IMR-90 (cell line): ENCODE measurements around the gene PIAS1. TPM values are rescaled to one million over a fixed set of nuclear protein-coding genes. Genes with fewer than 3 reads are reported as not detected.

Source experiments
- ATAC-seq: fragments of 200-7000 bp; cut with Tn5 transposase; 2 replicates; pipeline ENCODE4 v1.9.1; 2020; ENCODE audit warnings: low read depth, mild to moderate bottlenecking, moderate library complexity
- BruUV-seq: library from RNA; stranded (reverse); fragments of 400-500 nt; replicated peaks from 2 replicates; lab custom pipeline; 2021; lab: Mats Ljungman, UMichigan
- CTCF ChIA-PET: fragments of 300-600 bp; formaldehyde crosslinking; extraction: SDS; loops from one replicate; lab custom pipeline; 2021; ENCODE audit warnings: antibody characterized with exemption; lab: Yijun Ruan, JAX
- POLR2A ChIA-PET: fragments of 300-600 bp; sonication (Branson Sonifier 250); formaldehyde crosslinking; loops from one replicate; lab custom pipeline; 2022; ENCODE audit warnings: antibody characterized with exemption; ENCODE audit not compliant: unreplicated experiment; lab: Charles Lee
- DNase-seq: peaks from one replicate; pipeline ENCODE4 v3.0.0; 2013
- H2AFZ ChIP-seq: replicated peaks from 2 replicates; pipeline ENCODE3; 2013; ENCODE audit warnings: low read length, mild to moderate bottlenecking; ENCODE audit not compliant: poor library complexity
- H2AK5ac ChIP-seq: 2 replicates; pipeline ENCODE4 v1.6.1; 2013; ENCODE audit warnings: low read depth, low read length, inconsistent platforms
- H2AK9ac ChIP-seq: replicated peaks from 2 replicates; pipeline ENCODE3; 2013; ENCODE audit warnings: mild to moderate bottlenecking, low read depth, low read length, moderate library complexity; ENCODE audit not compliant: poor library complexity
- H2BK120ac ChIP-seq: 2 replicates; pipeline ENCODE4 v1.6.1; 2013; ENCODE audit warnings: low read depth, low read length, inconsistent platforms
- H2BK15ac ChIP-seq: 3 replicates; pipeline ENCODE4 v1.6.1; 2013; ENCODE audit warnings: low read depth, low read length, inconsistent platforms
- H2BK20ac ChIP-seq: 2 replicates; pipeline ENCODE4 v1.6.1; 2013; ENCODE audit warnings: low read depth, mild to moderate bottlenecking, inconsistent platforms, low read length, moderate library complexity
- H2BK5ac ChIP-seq: 2 replicates; pipeline ENCODE4 v1.6.1; 2013; ENCODE audit warnings: mild to moderate bottlenecking, low read depth, low read length, inconsistent platforms; ENCODE audit not compliant: poor library complexity, severe bottlenecking
- H3K14ac ChIP-seq: replicated peaks from 2 replicates; pipeline ENCODE4 v1.6.1; 2013; ENCODE audit warnings: low read depth, low read length, inconsistent platforms
- H3K18ac ChIP-seq: 2 replicates; pipeline ENCODE4 v1.6.1; 2013; ENCODE audit warnings: low read depth, low read length, control low read depth
- H3K23ac ChIP-seq: 2 replicates; pipeline ENCODE4 v1.6.1; 2013; ENCODE audit warnings: low read depth, low read length, inconsistent platforms
- H3K27ac ChIP-seq: 2 replicates; pipeline ENCODE4 v1.5.1; 2013; ENCODE audit warnings: mild to moderate bottlenecking, control low read depth, low read length; ENCODE audit not compliant: insufficient read depth
- H3K27me3 ChIP-seq: 2 replicates; pipeline ENCODE4 v1.6.1; 2013; ENCODE audit warnings: low read length; ENCODE audit not compliant: control insufficient read depth, insufficient read depth
- H3K36me3 ChIP-seq: 2 replicates; pipeline ENCODE4 v1.6.1; 2013; ENCODE audit warnings: low read length, mixed read lengths; ENCODE audit not compliant: control insufficient read depth, insufficient read depth
- H3K4ac ChIP-seq: 2 replicates; pipeline ENCODE4 v1.6.1; 2013; ENCODE audit warnings: low read depth, low read length, inconsistent platforms
- H3K4me1 ChIP-seq: 2 replicates; pipeline ENCODE4 v1.6.1; 2013; ENCODE audit warnings: low read length, mixed read lengths; ENCODE audit not compliant: control insufficient read depth, insufficient read depth
- H3K4me2 ChIP-seq: 2 replicates; pipeline ENCODE4 v1.6.1; 2013; ENCODE audit warnings: low read depth, mild to moderate bottlenecking, control low read depth, low read length, moderate library complexity
- H3K4me3 ChIP-seq: 2 replicates; pipeline ENCODE4 v1.5.1; 2013; ENCODE audit warnings: low read depth, mild to moderate bottlenecking, control low read depth, low read length, moderate library complexity; ENCODE audit not compliant: insufficient read depth
- H3K56ac ChIP-seq: 2 replicates; pipeline ENCODE4 v1.6.1; 2013; ENCODE audit warnings: low read length, inconsistent platforms; ENCODE audit not compliant: insufficient read depth; ENCODE audit errors: extremely low read depth
- H3K79me1 ChIP-seq, 2 experiments: 2 replicates each; pipeline ENCODE4 v1.6.1; 2013; ENCODE audit warnings: low read length in 2 of 2, inconsistent platforms in 1 of 2, low read depth in 1 of 2
- H3K9ac ChIP-seq: 2 replicates; pipeline ENCODE4 v1.6.1; 2013; ENCODE audit warnings: low read depth, low read length, control low read depth
- H3K9me1 ChIP-seq: 2 replicates; pipeline ENCODE4 v1.6.1; 2013; ENCODE audit warnings: low read length, inconsistent platforms; ENCODE audit not compliant: insufficient read depth
- H3K9me3 ChIP-seq: 2 replicates; pipeline ENCODE4 v1.6.1; 2013; ENCODE audit warnings: low read length; ENCODE audit not compliant: control insufficient read depth, insufficient read depth
- H4K20me1 ChIP-seq: 2 replicates; pipeline ENCODE4 v1.6.1; 2013; ENCODE audit warnings: low read length, inconsistent platforms; ENCODE audit not compliant: insufficient read depth
- H4K5ac ChIP-seq: 2 replicates; pipeline ENCODE4 v1.6.1; 2013; ENCODE audit warnings: mild to moderate bottlenecking, low read depth, low read length, control low read depth
- H4K8ac ChIP-seq, 2 experiments: 2 replicates each; pipeline ENCODE4 v1.6.1; 2013; ENCODE audit warnings: low read depth in 2 of 2, low read length in 2 of 2, control low read depth in 1 of 2, inconsistent platforms in 1 of 2
- H4K91ac ChIP-seq: 2 replicates; pipeline ENCODE4 v1.6.1; 2013; ENCODE audit warnings: low read depth, low read length, inconsistent platforms; ENCODE audit not compliant: insufficient read depth
- BHLHE40 ChIP-seq: fragments of 150-350 bp; IDR thresholded peaks from 2 replicates; pipeline ENCODE4 v1.6.1; 2016; ENCODE audit warnings: mild to moderate bottlenecking, low read depth, low read length
- CEBPB ChIP-seq: IDR thresholded peaks from 2 replicates; pipeline ENCODE4 v1.6.1; 2012; ENCODE audit warnings: low read depth, low read length, improper control_type of control experiment
- CHD1 ChIP-seq: IDR thresholded peaks from 2 replicates; pipeline ENCODE4 v1.6.1; 2012; ENCODE audit warnings: low read depth, low read length, improper control_type of control experiment
- FOS ChIP-seq: fragments of 150-350 bp; IDR thresholded peaks from 2 replicates; pipeline ENCODE4 v1.6.1; 2016; ENCODE audit warnings: low read depth, low read length
- MAFK ChIP-seq: IDR thresholded peaks from 2 replicates; pipeline ENCODE4 v1.6.1; 2012; ENCODE audit warnings: low read depth, low read length, improper control_type of control experiment
- MAZ ChIP-seq: IDR thresholded peaks from 2 replicates; pipeline ENCODE4 v1.6.1; 2012; ENCODE audit warnings: low read depth, mild to moderate bottlenecking, low read length, improper control_type of control experiment, moderate library complexity, borderline replicate concordance
- MXI1 ChIP-seq: IDR thresholded peaks from 2 replicates; pipeline ENCODE4 v1.6.1; 2012; ENCODE audit warnings: low read depth, mild to moderate bottlenecking, low read length, moderate library complexity, borderline replicate concordance
- NFE2L2 ChIP-seq: fragments of 150-350 bp; IDR thresholded peaks from 2 replicates; pipeline ENCODE4 v1.6.1; 2016; ENCODE audit warnings: low read depth, mild to moderate bottlenecking, low read length
- POLR2A ChIP-seq: IDR thresholded peaks from 2 replicates; pipeline ENCODE4 v1.6.1; 2012; ENCODE audit warnings: mild to moderate bottlenecking, low read depth, low read length
- RAD21 ChIP-seq: IDR thresholded peaks from 2 replicates; pipeline ENCODE4 v1.6.1; 2012; ENCODE audit warnings: low read length, improper control_type of control experiment
- RCOR1 ChIP-seq: IDR thresholded peaks from 2 replicates; pipeline ENCODE4 v1.6.1; 2012; ENCODE audit warnings: mild to moderate bottlenecking, low read length, improper control_type of control experiment; ENCODE audit not compliant: insufficient replicate concordance
- RFX5 ChIP-seq: IDR thresholded peaks from 2 replicates; pipeline ENCODE4 v1.8.0; 2012; ENCODE audit warnings: low read depth, mild to moderate bottlenecking, low read length, moderate library complexity
- SMC3 ChIP-seq: fragments of 150-350 bp; IDR thresholded peaks from 2 replicates; pipeline ENCODE4 v1.6.1; 2016; ENCODE audit warnings: low read depth, mild to moderate bottlenecking, antibody characterized with exemption, low read length, moderate library complexity
- USF2 ChIP-seq: fragments of 150-350 bp; IDR thresholded peaks from 2 replicates; pipeline ENCODE4 v1.6.1; 2017; ENCODE audit warnings: mild to moderate bottlenecking, antibody characterized with exemption, low read length, low read depth
- WGBS, 2 experiments: methylation state at CpG; one replicate each; pipeline versions ENCODE4 v1.1.5 to v1.1.7; 2013; ENCODE audit warnings: missing lambda C conversion rate in 2 of 2; ENCODE audit not compliant: insufficient read length in 1 of 2; ENCODE audit errors: extremely low coverage in 2 of 2; 5-methylcytosine and 5-hydroxymethylcytosine counted together
- dilution Hi-C: fragments of 300-500 bp; cut with HindIII; formaldehyde crosslinking; loops from one replicate; pipeline ENCODE4 v1.14.3; 2018; ENCODE audit warnings: low sequenced_read_pairs; ENCODE audit not compliant: unreplicated experiment
- in situ Hi-C: fragments of 300-500 bp; cut with MboI; formaldehyde crosslinking; loops from 3 replicates; pipeline ENCODE4 v1.14.3; 2019; ENCODE audit warnings: low sequenced_read_pairs, inconsistent platforms, mixed read lengths
- intact Hi-C: fragments of 100-400 bp; cut with micrococcal nuclease; formaldehyde crosslinking; loops from 2 replicates; pipeline ENCODE4 v1.10.0; 2022
- polyA plus RNA-seq, 3 experiments: library from polyadenylated mRNA; depleted of rRNA; stranded (reverse); fragments of >200 nt; gene quantifications; 2 replicates each; pipeline ENCODE4 v1.2.3, GENCODE V29; 2012; ENCODE audit warnings: low replicate concordance in 1 of 3
- total RNA-seq: library from RNA; depleted of rRNA; stranded (reverse); fragments of >200 nt; gene quantifications from 2 replicates; pipeline ENCODE4 v1.2.3, GENCODE V29; 2012
- TF ChIP-seq, protein P1 (sequence below): fragments of 150-350 bp; IDR thresholded peaks from 2 replicates; pipeline ENCODE4 v1.6.1; 2016; ENCODE audit warnings: low read depth, mild to moderate bottlenecking, low read length, moderate library complexity, borderline replicate concordance
- TF ChIP-seq, protein P2 (sequence below): conservative IDR thresholded peaks from 2 replicates; pipeline ENCODE4 v1.5.1; 2012; ENCODE audit warnings: mild to moderate bottlenecking, low read depth, low read length, improper control_type of control experiment

PIAS1 gene
- total and polyA plus RNA-seq, 2 of the 4 experiments (the other 2 are of a cell fraction): 20.0 to 63.6 TPM

DNA sequence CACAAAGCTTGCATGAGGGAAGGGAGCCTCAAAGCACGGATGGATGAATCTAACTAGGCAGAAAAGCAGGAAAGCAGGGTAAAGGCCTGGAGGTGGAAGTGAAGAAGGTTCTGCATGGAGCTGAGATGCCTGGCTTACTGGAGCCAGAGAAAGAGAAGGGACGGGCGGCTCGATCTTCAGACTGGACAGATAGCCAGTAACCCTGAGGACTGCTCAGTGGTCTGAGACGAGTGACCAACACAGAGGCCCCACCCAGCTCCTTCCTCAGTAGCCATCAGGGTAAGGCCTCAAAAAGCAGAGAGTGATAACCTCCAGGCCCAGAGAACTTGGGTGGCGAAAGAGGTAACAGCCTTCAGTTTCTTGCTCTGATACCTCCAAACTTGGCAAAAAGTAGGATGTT is 169.1 kb downstream of the PIAS1 start:
- Histone ChIP-seq H2BK15ac (no peak overlapping the region), H4K20me1 (peaks cover 23% of the 10 kb centered on the region), H2AK5ac (no peak overlapping the region), H3K23ac (no peak overlapping the region), H3K9ac (no peak overlapping the region), H2BK120ac (no peak overlapping the region), H3K27me3 (no peaks in the 10 kb centered on the region), H3K56ac (no peak overlapping the region), H2AK9ac (no peak overlapping the region), H3K4ac (no peak overlapping the region), H3K9me3 (no peaks in the 10 kb centered on the region), H3K4me2 (no peak overlapping the region), H3K4me3 (no peak overlapping the region), H3K18ac (no peak overlapping the region), H3K14ac (no peak overlapping the region), H3K27ac (no peak overlapping the region), H2BK20ac (no peak overlapping the region), H2AFZ (no peak overlapping the region), H3K4me1 (peaks cover 4% of the 10 kb centered on the region), H4K8ac (no peak overlapping the region), H2BK5ac (no peak overlapping the region), H4K5ac (no peak overlapping the region), H3K79me1 (peaks cover 49 to 73% of the 10 kb centered on the region in 2 experiments), H3K9me1 (peaks cover 28% of the 10 kb centered on the region), H4K91ac (no peak overlapping the region), H3K36me3 (no peaks in the 10 kb centered on the region)
- ChIA-PET CTCF (no interaction called here), POLR2A (no interaction called here)
- ATAC-seq: no peak
- TF ChIP-seq MXI1 (no peak), RAD21 (no peak), MAFK (no peak), FOS (no peak), SMC3 (no peak), BHLHE40 (no peak), CEBPB (no peak), MAZ (no peak), NFE2L2 (no peak), POLR2A (no peak), CHD1 (no peak), USF2 (no peak), RCOR1 (no peak), RFX5 (no peak)
- TF ChIP-seq, protein P1, sequence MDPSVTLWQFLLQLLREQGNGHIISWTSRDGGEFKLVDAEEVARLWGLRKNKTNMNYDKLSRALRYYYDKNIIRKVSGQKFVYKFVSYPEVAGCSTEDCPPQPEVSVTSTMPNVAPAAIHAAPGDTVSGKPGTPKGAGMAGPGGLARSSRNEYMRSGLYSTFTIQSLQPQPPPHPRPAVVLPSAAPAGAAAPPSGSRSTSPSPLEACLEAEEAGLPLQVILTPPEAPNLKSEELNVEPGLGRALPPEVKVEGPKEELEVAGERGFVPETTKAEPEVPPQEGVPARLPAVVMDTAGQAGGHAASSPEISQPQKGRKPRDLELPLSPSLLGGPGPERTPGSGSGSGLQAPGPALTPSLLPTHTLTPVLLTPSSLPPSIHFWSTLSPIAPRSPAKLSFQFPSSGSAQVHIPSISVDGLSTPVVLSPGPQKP: no peak
- TF ChIP-seq, protein P2, sequence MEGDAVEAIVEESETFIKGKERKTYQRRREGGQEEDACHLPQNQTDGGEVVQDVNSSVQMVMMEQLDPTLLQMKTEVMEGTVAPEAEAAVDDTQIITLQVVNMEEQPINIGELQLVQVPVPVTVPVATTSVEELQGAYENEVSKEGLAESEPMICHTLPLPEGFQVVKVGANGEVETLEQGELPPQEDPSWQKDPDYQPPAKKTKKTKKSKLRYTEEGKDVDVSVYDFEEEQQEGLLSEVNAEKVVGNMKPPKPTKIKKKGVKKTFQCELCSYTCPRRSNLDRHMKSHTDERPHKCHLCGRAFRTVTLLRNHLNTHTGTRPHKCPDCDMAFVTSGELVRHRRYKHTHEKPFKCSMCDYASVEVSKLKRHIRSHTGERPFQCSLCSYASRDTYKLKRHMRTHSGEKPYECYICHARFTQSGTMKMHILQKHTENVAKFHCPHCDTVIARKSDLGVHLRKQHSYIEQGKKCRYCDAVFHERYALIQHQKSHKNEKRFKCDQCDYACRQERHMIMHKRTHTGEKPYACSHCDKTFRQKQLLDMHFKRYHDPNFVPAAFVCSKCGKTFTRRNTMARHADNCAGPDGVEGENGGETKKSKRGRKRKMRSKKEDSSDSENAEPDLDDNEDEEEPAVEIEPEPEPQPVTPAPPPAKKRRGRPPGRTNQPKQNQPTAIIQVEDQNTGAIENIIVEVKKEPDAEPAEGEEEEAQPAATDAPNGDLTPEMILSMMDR: no peak
- DNase-seq: no peak
- 100% methylated on average over 1 of the region's 6 CpGs; no CpG with 5 or more reads in 1 of the 2 experiments for WGBS, 2 experiments
- in situ Hi-C loops: no loop called here
- dilution Hi-C loops: no loop called here
- BruUV-seq: no TSS peak
- intact Hi-C loops: no loop called here
